ENCODE measurements around the gene PMPCA.

The PMPCA gene

GRCh38 chr9:136433043-136433715 lies 22.7 kb downstream of the PMPCA start:
- no peak for DNase-seq (ENCODE audit: low read depth in 1 of 2, low spot score in 1 of 2)
- H3K27ac ChIP-seq (replicated peaks), result no peak overlapping the region
- TF ChIP-seq GABPA (IDR thresholded peaks at IDR 0.05; ENCODE audit: low read depth) (no peak), POLR2AphosphoS5 (IDR thresholded peaks at IDR 0.05; ENCODE audit: low read depth) (no peak), CTCF (IDR thresholded peaks at IDR 0.05; ENCODE audit: insufficient read depth, low read length) (no peak), SPI1 (IDR thresholded peaks at IDR 0.05; ENCODE audit: borderline replicate concordance, low read depth) (no peak)
- TF ChIP-seq, protein P1, sequence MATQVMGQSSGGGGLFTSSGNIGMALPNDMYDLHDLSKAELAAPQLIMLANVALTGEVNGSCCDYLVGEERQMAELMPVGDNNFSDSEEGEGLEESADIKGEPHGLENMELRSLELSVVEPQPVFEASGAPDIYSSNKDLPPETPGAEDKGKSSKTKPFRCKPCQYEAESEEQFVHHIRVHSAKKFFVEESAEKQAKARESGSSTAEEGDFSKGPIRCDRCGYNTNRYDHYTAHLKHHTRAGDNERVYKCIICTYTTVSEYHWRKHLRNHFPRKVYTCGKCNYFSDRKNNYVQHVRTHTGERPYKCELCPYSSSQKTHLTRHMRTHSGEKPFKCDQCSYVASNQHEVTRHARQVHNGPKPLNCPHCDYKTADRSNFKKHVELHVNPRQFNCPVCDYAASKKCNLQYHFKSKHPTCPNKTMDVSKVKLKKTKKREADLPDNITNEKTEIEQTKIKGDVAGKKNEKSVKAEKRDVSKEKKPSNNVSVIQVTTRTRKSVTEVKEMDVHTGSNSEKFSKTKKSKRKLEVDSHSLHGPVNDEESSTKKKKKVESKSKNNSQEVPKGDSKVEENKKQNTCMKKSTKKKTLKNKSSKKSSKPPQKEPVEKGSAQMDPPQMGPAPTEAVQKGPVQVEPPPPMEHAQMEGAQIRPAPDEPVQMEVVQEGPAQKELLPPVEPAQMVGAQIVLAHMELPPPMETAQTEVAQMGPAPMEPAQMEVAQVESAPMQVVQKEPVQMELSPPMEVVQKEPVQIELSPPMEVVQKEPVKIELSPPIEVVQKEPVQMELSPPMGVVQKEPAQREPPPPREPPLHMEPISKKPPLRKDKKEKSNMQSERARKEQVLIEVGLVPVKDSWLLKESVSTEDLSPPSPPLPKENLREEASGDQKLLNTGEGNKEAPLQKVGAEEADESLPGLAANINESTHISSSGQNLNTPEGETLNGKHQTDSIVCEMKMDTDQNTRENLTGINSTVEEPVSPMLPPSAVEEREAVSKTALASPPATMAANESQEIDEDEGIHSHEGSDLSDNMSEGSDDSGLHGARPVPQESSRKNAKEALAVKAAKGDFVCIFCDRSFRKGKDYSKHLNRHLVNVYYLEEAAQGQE (IDR thresholded peaks at IDR 0.05; ENCODE audit: insufficient replicate concordance, low read depth), result no peak
- no peak overlapping the region for H3K4me3 ChIP-seq (replicated peaks; ENCODE audit: insufficient read depth, low read length)
- no peaks in the 10 kb centered on the region for H3K27me3 ChIP-seq (ENCODE audit: insufficient read depth, poor library complexity, severe bottlenecking)

DNA sequence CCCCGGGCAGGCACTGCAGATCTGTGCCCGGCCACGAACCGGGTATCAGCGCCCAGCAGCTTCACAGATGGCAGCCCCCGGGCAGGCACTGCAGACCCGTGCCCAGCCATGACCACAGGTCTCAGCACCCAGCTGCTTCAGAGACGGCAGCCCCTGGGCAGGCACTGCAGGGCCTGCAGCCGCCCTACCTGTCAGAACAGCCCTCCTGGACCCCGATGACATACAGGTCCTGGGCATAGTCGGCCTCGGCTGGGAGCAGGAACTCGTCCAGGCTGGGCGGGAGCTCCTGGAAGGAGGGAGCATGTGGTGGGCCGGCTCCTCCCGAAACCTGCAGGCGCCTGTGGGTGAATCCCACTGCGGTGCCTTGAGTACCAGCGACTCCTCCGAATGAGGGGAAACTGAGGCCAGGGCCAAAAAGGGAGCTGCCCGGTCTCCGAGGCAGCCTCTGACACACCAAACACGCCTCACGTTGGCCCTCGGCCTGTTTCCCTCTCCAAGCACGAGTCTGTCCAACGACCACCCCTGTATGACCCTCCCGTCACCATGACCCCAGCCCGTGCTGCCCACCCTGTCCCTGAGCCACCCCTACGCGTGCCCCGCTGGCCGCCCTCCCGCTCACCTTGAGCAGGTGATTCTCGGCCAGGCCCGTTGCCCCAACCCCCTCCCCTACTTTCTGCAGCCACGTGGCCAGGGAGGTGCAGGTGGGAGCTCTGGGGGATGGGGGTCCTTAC lies 23.6 kb downstream of the PMPCA start:
- no peak for TF ChIP-seq CTCF (IDR thresholded peaks at IDR 0.05; ENCODE audit: insufficient read depth, low read length)
- TF ChIP-seq GABPA (IDR thresholded peaks at IDR 0.05; ENCODE audit: low read depth), result no peak
- TF ChIP-seq, protein P1 (IDR thresholded peaks at IDR 0.05; ENCODE audit: insufficient replicate concordance, low read depth), result no peak
- TF ChIP-seq SPI1 (IDR thresholded peaks at IDR 0.05; ENCODE audit: borderline replicate concordance, low read depth), result no peak
- no peak for TF ChIP-seq POLR2AphosphoS5 (IDR thresholded peaks at IDR 0.05; ENCODE audit: low read depth)
- no peaks in the 10 kb centered on the region for H3K27me3 ChIP-seq (ENCODE audit: insufficient read depth, poor library complexity, severe bottlenecking)
- DNase-seq (ENCODE audit: low read depth in 1 of 2, low spot score in 1 of 2), result no peak
- no peak overlapping the region for H3K4me3 ChIP-seq (replicated peaks; ENCODE audit: insufficient read depth, low read length)
- H3K27ac ChIP-seq (replicated peaks), result no peak overlapping the region

- DNase-seq (ENCODE audit: low read depth in 1 of 2, low spot score in 1 of 2), result no peak
- Histone ChIP-seq H3K27ac (replicated peaks) (no peak overlapping the region), H3K27me3 (ENCODE audit: insufficient read depth, poor library complexity, severe bottlenecking) (no peaks in the 10 kb centered on the region), H3K4me3 (replicated peaks; ENCODE audit: insufficient read depth, low read length) (no peak overlapping the region)
- TF ChIP-seq, protein P1 (IDR thresholded peaks at IDR 0.05; ENCODE audit: insufficient replicate concordance, low read depth), result no peak
- TF ChIP-seq CTCF (IDR thresholded peaks at IDR 0.05; ENCODE audit: insufficient read depth, low read length) (no peak), SPI1 (IDR thresholded peaks at IDR 0.05; ENCODE audit: borderline replicate concordance, low read depth) (no peak), POLR2AphosphoS5 (IDR thresholded peaks at IDR 0.05; ENCODE audit: low read depth) (no peak), GABPA (IDR thresholded peaks at IDR 0.05; ENCODE audit: low read depth) (no peak)
Measured at GRCh38 chr9:136434580-136435169, 24.2 kb downstream of the PMPCA start.
